SH-SY5Y (cell line): ENCODE data around the gene ADGRG6.

ENCODE experiments used
- GATA2 ChIP-seq: IDR thresholded peaks from 2 replicates; pipeline ENCODE4 v1.6.1; 2011; ENCODE audit warnings: mild to moderate bottlenecking, low read depth, low read length
- GATA3 ChIP-seq: IDR thresholded peaks from 2 replicates; pipeline ENCODE4 v1.6.1; 2011; ENCODE audit warnings: low read depth, mild to moderate bottlenecking, low read length, moderate library complexity

DNA sequence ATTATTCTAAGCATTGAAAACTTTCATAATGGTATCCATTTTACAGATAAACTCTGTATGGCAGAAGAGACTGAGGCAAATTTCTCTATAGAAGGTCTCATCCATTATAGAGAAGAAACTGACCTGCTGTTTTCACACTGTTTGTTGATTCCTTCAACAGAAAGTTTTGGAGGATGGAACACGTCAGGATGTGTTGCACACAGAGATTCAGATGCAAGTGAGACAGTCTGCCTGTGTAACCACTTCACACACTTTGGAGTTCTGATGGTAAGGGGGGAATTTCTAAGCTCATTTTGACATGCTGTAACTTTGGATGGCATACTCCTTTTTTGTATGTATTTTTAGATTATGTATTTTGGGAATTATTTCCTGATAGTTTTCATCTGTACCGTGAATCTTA lies 109.3 kb downstream of the ADGRG6 start:
- no peak for TF ChIP-seq GATA3
- TF ChIP-seq GATA2, result no peak
